ENCODE measurements around the gene CA10.

- TF ChIP-seq CTCF (conservative IDR thresholded peaks at IDR 0.05; ENCODE audit: low read depth, low read length) (no peak), EZH2 (IDR thresholded peaks at IDR 0.05; ENCODE audit: borderline replicate concordance, low read depth, low read length, poor library complexity, severe bottlenecking) (no peak)
These were observed 391.2 kb downstream of the CA10 start for GRCh38 chr17:51767287-51767686.

Data from A673 (cell line).